HepG2 (cell line): ENCODE results near the gene TCFL5. TPM values are rescaled to one million over a fixed set of nuclear protein-coding genes. Genes with fewer than 3 reads are reported as not detected.

ENCODE experiments used
- EEA1 ChIP-seq: sonication (generic); formaldehyde crosslinking; IDR thresholded peaks from 2 replicates; pipeline ENCODE4 v1.5.1; 2020; ENCODE audit warnings: mild to moderate bottlenecking, missing genetic modification reagents, borderline replicate concordance
- HIVEP1 ChIP-seq: sonication (generic); formaldehyde crosslinking; IDR thresholded peaks from 2 replicates; pipeline ENCODE4 v1.4.0; 2020; ENCODE audit warnings: mild to moderate bottlenecking, missing genetic modification reagents
- HNRNPK ChIP-seq: fragments of 200-400 bp; formaldehyde crosslinking; IDR thresholded peaks from 2 replicates; pipeline ENCODE4 v1.6.1; 2018; ENCODE audit warnings: low read length, low read depth, moderate library complexity, mild to moderate bottlenecking; ENCODE audit not compliant: poor library complexity, severe bottlenecking
- IRF9 ChIP-seq: sonication (generic); formaldehyde crosslinking; IDR thresholded peaks from 2 replicates; pipeline ENCODE4 v1.8.0; 2022; ENCODE audit warnings: missing genetic modification reagents, mild to moderate bottlenecking, borderline replicate concordance
- KAT7 ChIP-seq: IDR thresholded peaks from 2 replicates; pipeline ENCODE4 v1.6.1; 2018; ENCODE audit warnings: borderline replicate concordance, missing compliant biosample characterization
- NFATC3 ChIP-seq: sonication (generic); formaldehyde crosslinking; IDR thresholded peaks from 2 replicates; pipeline ENCODE4 v1.5.1; 2020; ENCODE audit warnings: mild to moderate bottlenecking, missing genetic modification reagents
- PAXIP1 ChIP-seq: sonication (generic); formaldehyde crosslinking; conservative IDR thresholded peaks from 2 replicates; pipeline ENCODE4 v1.4.0; 2020; ENCODE audit warnings: mild to moderate bottlenecking, missing genetic modification reagents, moderate library complexity
- TBP ChIP-seq: sonication (generic); formaldehyde crosslinking; IDR thresholded peaks from 2 replicates; pipeline ENCODE4 v1.5.0; 2020; ENCODE audit warnings: missing genetic modification reagents
- ZNF44 ChIP-seq: sonication (generic); formaldehyde crosslinking; IDR thresholded peaks from 2 replicates; pipeline ENCODE4 v1.5.1; 2020; ENCODE audit warnings: mild to moderate bottlenecking, missing genetic modification reagents
- ZNF460 ChIP-seq: sonication (generic); formaldehyde crosslinking; IDR thresholded peaks from 2 replicates; pipeline ENCODE4 v1.5.1; 2020; ENCODE audit warnings: missing genetic modification reagents, mild to moderate bottlenecking, borderline replicate concordance
- ZNF512 ChIP-seq: sonication (generic); formaldehyde crosslinking; IDR thresholded peaks from 2 replicates; pipeline ENCODE4 v1.4.0; 2020; ENCODE audit warnings: mild to moderate bottlenecking, missing genetic modification reagents
- ZNF557 ChIP-seq: sonication (generic); formaldehyde crosslinking; IDR thresholded peaks from 2 replicates; pipeline ENCODE4 v1.4.0; 2020; ENCODE audit warnings: missing genetic modification reagents
- ZNF646 ChIP-seq: sonication (generic); formaldehyde crosslinking; IDR thresholded peaks from 2 replicates; pipeline ENCODE4 v1.9.0; 2021; ENCODE audit warnings: mild to moderate bottlenecking, missing genetic modification reagents
- ZNF782 ChIP-seq: sonication (generic); formaldehyde crosslinking; IDR thresholded peaks from 2 replicates; pipeline ENCODE4 v1.4.0; 2020; ENCODE audit warnings: missing genetic modification reagents, mild to moderate bottlenecking, borderline replicate concordance
- ZNF850 ChIP-seq: sonication (generic); formaldehyde crosslinking; conservative IDR thresholded peaks from 2 replicates; pipeline ENCODE4 v1.9.0; 2021; ENCODE audit warnings: mild to moderate bottlenecking, missing genetic modification reagents
- ZSCAN20 ChIP-seq: sonication (generic); formaldehyde crosslinking; IDR thresholded peaks from 2 replicates; pipeline ENCODE4 v1.4.0; 2020; ENCODE audit warnings: missing genetic modification reagents, mild to moderate bottlenecking, borderline replicate concordance
- polyA plus RNA-seq, 8 experiments: library from polyadenylated mRNA; depleted of rRNA in 3 of 8; stranded (reverse) in 7 of 8; unstranded in 1 of 8; fragments of >200 nt; fragmentation: Illumina TruSeq in 4 of 8; extraction: Trizol in 4 of 8; gene quantifications; 2 replicates each; pipeline versions ENCODE4 v1.2.1 to v1.2.3, GENCODE V29; 2011 to 2016; ENCODE audit warnings: low read depth in 4 of 8, missing spikeins in 1 of 8, mixed read lengths in 1 of 8; ENCODE audit not compliant: insufficient read depth in 1 of 8
- total RNA-seq, 5 experiments: library from RNA; depleted of rRNA; stranded (reverse); fragments of >200 nt; fragmentation: Illumina TruSeq; extraction: Trizol; gene quantifications; 2 replicates each; pipeline ENCODE4 v1.2.3, GENCODE V29; 2016; ENCODE audit warnings: low read depth in 1 of 5

The TCFL5 gene
- total and polyA plus RNA-seq, 2 of the 13 experiments (the other 11 are each of a cell fraction or from before 2014, with no cell fraction given), result 14.8 to 20.0 TPM

- peak; percentile 91; the same call in 1 of the 2 replicates for TF ChIP-seq ZNF850 (CRISPR knock-in tag)
- TF ChIP-seq PAXIP1, result peak; percentile 56; the same call in 1 of the 2 replicates
- TF ChIP-seq IRF9 (CRISPR knock-in tag), result peak; percentile 76
- TF ChIP-seq ZNF782, result peak; percentile 89
- peak; percentile 18; the same call in 1 of the 2 replicates for TF ChIP-seq ZNF557 (CRISPR knock-in tag)
- peak; percentile 23 for TF ChIP-seq HNRNPK
- TF ChIP-seq ZSCAN20 (CRISPR knock-in tag), result peak; percentile 59
- no peak for TF ChIP-seq EEA1
- TF ChIP-seq ZNF512 (CRISPR knock-in tag), result no peak
- no peak; the same call in 1 of the 2 replicates for TF ChIP-seq NFATC3 (CRISPR knock-in tag)
- no peak for TF ChIP-seq KAT7
- no peak for TF ChIP-seq TBP (CRISPR knock-in tag)
- TF ChIP-seq ZNF44 (CRISPR knock-in tag), result no peak; the same call in 1 of the 2 replicates
- TF ChIP-seq ZNF460, result peak; percentile 28; the same call in 1 of the 2 replicates
- TF ChIP-seq HIVEP1 (CRISPR knock-in tag), result no peak
- TF ChIP-seq ZNF646 (CRISPR knock-in tag), result no peak
Observed at GRCh38 chr20:62794007-62794724, 67.5 kb downstream of the TCFL5 start (continued).
